Activated CD8-positive, alpha-beta memory T cell treated with anti-CD3 and anti-CD28 coated beads for 24 hours (primary cell): Measurements from ENCODE around the gene PLAGL1.

Source experiments
- DNase-seq: peaks from one replicate; pipeline ENCODE4 v3.0.0-alpha.2; 2020

Gene PLAGL1

DNA sequence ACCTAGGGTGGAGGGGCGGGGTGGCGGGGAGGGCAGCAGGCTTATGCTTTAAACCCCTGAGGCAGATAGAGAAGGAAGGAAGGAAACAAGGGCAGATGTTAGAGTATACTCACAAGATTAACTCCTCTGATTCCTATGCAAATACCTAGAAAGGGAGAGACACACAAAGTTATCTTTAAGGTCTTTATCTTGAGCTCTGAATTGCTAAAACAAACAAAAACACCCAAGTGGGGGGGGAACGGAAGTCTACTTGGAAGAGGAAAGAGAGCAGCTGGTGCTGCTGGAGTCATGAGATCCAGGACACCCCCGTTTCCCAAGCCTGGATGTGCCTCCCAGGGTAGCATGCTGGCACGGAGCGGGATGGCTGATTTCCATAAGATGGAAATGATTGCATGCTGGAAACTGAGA is 43.4 kb downstream of the PLAGL1 start:
- no peak for DNase-seq

GRCh38 chr6:143963158-143963919 is 44.7 kb downstream of the PLAGL1 start:
- no peak for DNase-seq

DNA sequence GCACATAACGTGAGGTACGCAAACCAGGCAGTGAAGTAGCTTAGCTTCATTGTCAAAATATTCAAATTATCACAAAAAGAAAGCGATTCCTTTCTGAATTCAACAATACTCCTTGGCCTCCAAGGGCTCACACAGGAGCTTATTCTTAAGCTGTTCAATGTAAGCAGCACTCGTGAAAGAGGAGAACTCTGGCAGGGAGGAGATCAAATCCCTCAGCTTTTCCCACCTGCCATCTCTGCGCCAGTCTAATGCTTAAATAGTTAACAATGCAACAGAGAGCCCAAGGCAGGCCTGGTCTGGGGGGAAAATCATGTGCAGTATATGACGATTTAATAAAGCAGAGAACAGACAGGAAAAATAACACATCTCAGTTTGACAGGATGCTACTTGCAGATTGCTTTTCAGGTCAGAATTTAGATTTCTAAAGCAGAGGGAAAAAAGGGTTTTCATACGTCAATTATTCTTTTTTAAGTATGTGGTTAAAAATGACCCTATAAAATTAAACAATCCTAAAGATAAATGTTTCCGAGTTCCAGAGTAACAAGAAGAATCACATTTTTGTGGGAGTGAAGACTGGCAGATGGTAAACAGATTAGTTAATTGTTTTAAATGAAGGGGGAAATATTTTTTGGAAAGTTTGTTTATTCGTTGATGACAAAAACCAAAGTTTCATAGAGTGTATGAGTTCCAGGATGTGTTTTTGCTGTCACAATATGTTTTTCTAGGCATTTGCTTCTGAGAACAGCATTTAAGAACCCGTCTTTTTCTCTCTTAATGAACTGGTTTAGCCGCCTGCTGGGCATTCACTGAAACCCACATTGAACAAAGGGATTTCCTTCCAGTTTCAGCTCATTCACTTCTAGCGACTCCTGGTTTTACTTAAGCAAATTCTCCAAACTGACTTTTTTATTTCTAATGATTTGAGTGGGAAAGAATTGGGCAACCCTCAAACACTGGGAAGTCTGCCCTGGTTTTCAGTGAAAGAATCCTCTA is 45.9 kb downstream of the PLAGL1 start:
- no peak for DNase-seq

- DNase-seq = no peak
Measured at GRCh38 chr6:143961066-143961465, 47.0 kb downstream of the PLAGL1 start.

DNA sequence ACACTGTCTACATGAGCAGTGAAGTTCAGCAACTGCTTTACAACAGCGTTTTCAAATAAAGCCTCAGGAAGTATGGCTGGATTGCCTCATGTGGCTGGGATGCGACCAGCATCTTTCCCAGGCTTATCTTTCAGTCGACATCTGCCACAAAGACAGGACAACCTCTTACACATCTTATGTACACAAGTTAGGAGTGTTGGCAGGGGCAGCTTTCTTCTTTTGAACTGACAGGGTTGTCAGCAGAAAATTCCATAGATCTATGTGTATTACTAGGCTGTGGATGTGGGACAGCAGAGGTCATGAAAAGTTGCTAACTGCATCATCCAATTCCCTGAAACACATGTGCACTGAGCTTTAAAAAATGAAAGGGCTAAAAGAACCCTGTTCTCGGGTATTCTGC is 48.1 kb downstream of the PLAGL1 start:
- DNase-seq = no peak

GRCh38 chr6:143958839-143959399 is 49.1 kb downstream of the PLAGL1 start:
- DNase-seq = no peak

- DNase-seq = no peak
Measured at GRCh38 chr6:143957679-143958274, 50.3 kb downstream of the PLAGL1 start.

- no peak for DNase-seq
Measured at GRCh38 chr6:143955971-143956370, 52.1 kb downstream of the PLAGL1 start.

DNA sequence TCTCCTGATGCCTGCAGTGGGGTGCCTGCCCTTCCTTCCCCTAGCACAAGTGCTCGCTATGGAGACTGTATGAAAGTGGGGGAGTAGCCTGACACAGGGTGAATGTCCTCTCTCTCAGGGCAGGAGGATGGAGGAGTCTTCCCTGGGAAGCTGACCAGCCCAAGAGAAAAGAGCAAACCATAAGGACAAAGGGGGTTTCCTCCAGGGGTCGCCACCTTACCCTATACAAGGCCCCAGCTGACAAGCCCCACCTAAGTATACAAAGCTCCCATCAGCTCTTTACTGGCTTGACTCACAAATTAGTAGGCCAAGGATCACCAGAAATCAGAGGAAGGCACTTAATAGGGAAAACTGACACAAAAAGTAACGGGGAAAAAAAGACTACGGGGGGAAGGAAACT is 54.1 kb downstream of the PLAGL1 start:
- DNase-seq = no peak

- DNase-seq = no peak
Measured at GRCh38 chr6:143952947-143953701, 54.9 kb downstream of the PLAGL1 start.

DNA sequence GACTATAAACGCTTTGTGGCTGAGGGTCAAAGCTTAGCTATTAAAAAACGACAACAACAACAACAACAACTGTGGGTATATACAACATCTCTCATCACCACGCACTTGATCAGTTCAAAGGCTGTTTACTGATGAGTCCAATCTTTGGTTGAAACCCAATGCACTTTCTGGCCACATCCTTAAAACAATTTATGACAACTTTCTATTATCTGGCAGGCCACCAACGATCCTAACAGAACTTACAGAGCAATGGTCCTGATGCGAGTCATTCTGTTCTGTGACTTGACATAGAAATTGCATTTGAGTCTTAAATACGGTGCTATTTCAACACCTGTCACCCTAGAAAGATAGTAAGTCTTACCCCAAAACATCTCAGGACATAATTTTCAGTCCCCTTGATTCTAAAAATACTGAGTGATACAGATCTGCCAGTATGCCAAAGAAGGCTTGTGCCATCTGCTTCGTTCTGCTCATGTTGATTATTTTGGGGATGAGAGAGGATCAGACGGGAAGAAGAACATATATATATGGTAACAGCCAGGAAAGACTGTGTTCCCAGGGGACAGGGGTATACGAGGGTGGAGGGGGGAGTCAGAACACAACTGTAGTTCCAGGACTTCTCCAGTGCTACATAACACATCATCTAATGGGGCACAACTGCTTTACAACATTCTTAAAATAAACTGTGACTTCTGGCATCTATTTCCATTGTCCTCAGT is 55.8 kb downstream of the PLAGL1 start:
- no peak for DNase-seq

- DNase-seq = no peak
Measured at GRCh38 chr6:143950875-143951274, 57.2 kb downstream of the PLAGL1 start.

DNA sequence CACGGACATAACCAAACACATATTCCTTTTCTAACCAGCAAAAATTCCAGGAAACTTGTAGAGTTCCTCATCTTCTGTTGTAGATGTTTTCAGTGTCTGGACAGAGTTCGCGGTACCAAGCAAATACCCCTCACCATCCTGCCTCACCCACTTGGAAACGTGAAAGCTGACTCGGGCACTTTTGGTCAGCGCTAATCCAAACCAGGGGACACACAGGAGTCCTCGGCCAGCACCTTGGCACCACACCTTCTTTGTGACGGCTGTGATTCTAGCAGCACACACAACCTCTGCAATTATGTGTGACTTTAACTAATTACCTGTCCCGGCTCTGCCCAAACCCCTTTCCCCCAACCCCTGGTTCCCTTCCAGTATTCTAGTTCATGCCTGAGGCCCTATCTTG is 58.1 kb downstream of the PLAGL1 start:
- DNase-seq = no peak

DNA sequence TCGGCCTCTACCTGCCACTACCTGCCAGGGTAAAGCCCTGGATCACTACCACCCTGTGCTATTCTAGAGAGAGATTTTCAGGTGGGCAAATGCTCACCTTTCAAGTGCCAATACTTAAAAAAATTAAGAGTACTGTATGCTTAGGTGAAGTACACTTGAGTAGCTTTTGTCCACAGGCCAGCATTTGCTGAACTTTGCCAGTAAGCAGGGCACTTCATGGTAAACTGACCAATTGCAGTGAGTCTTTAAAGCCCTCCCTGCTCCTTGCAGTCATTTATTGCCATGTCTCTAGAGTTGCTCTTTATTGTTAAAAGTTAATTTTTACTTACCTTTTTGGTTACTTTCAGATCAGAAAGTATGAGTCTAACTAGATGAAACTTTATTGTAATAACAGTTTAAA is 58.5 kb downstream of the PLAGL1 start:
- no peak for DNase-seq

DNA sequence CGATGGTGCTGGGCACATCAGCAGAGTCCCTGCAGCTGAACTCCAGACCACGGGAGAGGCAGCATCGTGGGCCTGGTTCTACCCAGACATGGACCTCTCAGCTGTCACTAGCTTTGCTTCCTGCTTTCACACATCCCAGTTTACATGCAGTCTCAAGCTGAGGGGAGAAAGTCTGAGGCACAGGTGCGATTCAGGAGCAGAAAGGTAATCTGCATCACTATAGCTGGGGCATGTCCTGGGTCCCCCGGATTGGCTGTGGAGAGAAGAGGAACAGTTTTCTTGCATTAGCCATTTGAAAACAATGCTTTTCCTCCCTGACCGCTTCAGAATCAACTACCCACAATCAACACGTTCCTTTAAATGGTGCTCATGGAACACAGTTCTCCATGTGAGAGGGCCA is 59.9 kb downstream of the PLAGL1 start:
- DNase-seq = no peak

DNA sequence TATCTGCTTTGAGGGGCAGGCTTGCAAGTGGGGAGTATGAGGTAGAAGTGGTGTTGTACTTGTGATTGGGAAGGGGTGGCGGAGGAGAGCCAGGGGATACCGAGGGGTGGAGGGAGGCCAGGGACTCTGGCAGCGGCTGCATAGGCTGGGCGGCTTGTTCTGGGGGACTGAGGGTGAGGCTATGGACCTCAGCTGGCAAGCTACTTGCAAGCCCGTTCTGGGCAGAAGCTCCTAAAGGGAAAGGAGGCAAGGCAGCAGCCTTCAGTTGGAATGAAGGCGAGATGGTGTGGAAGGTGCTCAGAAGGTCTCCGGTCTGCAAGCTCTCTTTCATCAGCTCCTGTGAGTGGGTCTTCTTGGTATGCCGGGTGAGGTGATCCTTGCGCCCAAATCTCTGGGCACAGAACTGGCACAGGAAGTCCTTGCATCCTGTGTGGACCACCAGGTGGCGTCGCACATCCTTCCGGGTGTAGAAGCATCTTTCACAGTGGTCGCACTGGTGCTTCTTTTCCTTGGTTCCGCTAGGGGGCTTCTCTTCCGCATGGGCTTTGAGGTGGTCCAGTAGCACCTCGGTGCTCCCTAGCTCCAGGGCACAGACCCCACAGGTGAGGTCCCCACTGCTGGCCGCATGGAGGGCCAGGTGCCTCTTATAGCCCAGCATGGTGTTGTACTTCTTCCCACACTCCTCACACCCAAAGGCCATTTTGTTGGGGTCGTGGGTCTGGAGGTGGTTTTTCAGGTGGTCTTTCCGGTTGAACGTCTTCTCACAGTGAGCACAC is 66.0 kb downstream of the PLAGL1 start:
- DNase-seq = peak; percentile 80

DNA sequence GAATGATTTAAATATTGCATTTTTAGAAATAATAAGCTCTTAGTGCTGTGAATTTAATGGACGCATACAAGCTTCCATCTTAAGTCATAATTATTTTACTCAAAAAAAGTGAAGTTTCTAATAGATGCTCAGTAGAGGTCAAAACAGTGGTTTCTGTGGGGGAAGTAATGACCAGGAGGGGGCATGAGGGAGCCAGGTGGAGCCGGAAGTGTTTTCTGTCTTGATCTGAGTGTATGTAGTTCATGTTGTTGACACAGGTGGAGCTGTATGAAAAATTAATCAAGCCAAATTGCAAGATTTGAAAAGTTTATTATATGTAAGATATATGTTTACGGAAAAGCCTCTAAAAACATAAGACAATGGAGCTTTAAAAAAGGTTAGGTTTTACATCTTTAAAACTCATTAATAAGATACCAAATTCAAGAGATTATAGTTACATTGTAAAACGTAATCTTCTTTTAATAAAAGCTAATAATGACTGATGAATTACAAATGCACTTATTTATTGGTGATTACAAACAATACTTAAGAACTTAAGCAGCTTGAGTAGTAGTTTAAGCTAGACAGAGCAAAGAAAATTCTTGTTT is 68.0 kb downstream of the PLAGL1 start:
- DNase-seq = peak; percentile 68

- no peak for DNase-seq
Measured at GRCh38 chr6:143939364-143939763, 68.7 kb downstream of the PLAGL1 start.

GRCh38 chr6:143937668-143937970 is 70.4 kb downstream of the PLAGL1 start:
- no peak for DNase-seq

DNA sequence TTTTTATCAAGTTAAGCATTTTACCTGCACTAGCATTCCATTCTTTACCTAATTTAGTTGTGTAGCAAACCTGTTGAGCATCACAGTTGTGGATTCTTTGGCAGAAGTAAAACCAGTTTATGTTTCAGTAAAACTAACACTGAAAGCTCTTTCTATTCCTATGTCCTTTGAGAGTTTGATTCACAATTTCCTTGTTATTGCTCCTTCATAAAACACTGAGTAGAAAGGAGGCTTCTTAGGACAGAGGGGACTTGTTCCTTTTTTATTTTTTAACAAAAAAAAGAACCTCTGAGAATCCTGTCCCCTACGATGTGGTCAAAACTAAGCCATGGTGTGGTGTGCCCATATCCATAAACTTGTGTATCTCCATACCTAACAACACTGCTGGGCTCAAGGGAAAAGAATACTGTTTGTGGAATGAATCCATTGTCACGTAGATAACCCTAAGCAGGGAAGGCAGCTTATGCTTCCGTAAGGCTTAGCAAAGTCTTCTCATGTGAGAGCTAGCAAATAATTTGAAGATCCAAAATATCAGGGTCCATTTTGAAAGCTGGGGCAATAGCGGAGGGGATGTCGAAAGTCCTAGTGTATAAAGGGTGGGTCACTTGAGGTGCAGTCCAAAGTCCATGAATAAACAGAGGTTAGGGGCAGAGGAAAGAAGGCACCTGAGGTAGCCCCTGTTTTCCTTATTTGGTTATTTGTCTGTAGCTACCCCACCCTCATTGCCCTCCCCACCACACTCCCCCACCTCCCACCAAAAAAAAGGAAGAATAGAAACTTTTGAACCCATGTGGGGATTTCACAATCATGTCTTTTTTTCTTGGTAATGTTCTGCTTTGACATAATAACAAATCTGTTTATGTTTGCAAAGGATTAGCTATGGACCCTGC is 71.0 kb downstream of the PLAGL1 start:
- DNase-seq = no peak
